ENCODE results near the gene RSRC1.

The RSRC1 gene

DNA sequence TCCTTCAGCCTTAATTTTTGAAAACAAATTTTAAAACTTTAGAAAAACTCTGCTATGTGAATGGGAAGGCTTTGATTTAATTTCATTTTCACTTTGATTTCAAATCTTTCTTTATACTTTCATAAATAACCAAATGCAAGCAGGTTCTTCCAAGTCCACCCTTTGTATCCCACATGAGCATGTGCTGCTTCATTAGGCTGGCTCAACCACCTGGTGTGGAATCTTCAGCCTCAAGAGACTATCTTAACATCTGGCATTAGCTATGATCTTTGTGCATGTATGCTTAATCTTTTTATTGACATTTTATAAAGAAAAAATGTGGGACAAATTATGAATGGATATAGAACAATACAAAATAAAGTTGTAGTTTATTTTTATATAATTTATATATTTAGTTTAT, 379.3 kb downstream of the RSRC1 start:
- Histone ChIP-seq H3K9me3 (ENCODE audit: control insufficient read depth, insufficient read depth, low read length) (no peaks in the 10 kb centered on the region), H3K4me3 (ENCODE audit: low read length) (no peak overlapping the region), H4K20me1 (ENCODE audit: control insufficient read depth, insufficient read depth, low read depth, low read length) (no peaks in the 10 kb centered on the region), H3K4me1 (ENCODE audit: control insufficient read depth, low read length) (no peaks in the 10 kb centered on the region), H3K36me3 (ENCODE audit: control insufficient read depth, low read length) (no peaks in the 10 kb centered on the region), H3K79me2 (ENCODE audit: control insufficient read depth, low read length) (no peaks in the 10 kb centered on the region), H3K9me2 (replicated peaks; ENCODE audit: control insufficient read depth, low read length) (no peaks in the 10 kb centered on the region), H3K27ac (ENCODE audit: low read depth, low read length) (no peak overlapping the region), H3F3A (ENCODE audit: control insufficient read depth, insufficient read depth) (no peaks in the 10 kb centered on the region), H3K27me3 (ENCODE audit: control insufficient read depth, low read length) (no peaks in the 10 kb centered on the region), H3K4me2 (ENCODE audit: low read length) (no peak overlapping the region)
- TF ChIP-seq, protein P1, sequence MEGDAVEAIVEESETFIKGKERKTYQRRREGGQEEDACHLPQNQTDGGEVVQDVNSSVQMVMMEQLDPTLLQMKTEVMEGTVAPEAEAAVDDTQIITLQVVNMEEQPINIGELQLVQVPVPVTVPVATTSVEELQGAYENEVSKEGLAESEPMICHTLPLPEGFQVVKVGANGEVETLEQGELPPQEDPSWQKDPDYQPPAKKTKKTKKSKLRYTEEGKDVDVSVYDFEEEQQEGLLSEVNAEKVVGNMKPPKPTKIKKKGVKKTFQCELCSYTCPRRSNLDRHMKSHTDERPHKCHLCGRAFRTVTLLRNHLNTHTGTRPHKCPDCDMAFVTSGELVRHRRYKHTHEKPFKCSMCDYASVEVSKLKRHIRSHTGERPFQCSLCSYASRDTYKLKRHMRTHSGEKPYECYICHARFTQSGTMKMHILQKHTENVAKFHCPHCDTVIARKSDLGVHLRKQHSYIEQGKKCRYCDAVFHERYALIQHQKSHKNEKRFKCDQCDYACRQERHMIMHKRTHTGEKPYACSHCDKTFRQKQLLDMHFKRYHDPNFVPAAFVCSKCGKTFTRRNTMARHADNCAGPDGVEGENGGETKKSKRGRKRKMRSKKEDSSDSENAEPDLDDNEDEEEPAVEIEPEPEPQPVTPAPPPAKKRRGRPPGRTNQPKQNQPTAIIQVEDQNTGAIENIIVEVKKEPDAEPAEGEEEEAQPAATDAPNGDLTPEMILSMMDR (IDR thresholded peaks at IDR 0.05; ENCODE audit: low read depth, low read length, poor library complexity, severe bottlenecking), result no peak
- no peak for TF ChIP-seq EZH2phosphoT487 (IDR thresholded peaks at IDR 0.05; ENCODE audit: borderline replicate concordance, low read length)

DNA sequence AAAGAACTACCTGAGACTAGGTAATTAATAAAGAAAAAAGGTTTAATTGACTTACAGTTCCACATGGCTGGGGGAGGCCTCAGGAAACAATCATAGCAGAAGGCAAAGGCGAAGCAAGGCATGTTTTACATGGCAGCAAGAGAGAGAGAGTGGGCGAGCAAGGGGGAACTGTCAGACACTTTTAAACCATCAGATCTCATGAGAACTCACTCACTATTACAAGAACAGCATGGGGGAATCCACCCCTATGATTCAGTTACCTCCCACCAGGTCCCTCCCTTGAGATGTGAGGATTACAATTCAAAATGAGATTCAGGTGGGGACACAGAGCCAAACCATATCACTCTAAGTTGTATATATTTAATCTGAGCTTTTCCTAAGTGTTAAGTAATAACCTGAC, 382.1 kb downstream of the RSRC1 start:
- Histone ChIP-seq H3K79me2 (ENCODE audit: control insufficient read depth, low read length) (no peaks in the 10 kb centered on the region), H4K20me1 (ENCODE audit: control insufficient read depth, insufficient read depth, low read depth, low read length) (no peaks in the 10 kb centered on the region), H3K4me3 (ENCODE audit: low read length) (no peak overlapping the region), H3K9me2 (replicated peaks; ENCODE audit: control insufficient read depth, low read length) (no peaks in the 10 kb centered on the region), H3K4me2 (ENCODE audit: low read length) (no peak overlapping the region), H3K9me3 (ENCODE audit: control insufficient read depth, insufficient read depth, low read length) (no peaks in the 10 kb centered on the region), H3F3A (ENCODE audit: control insufficient read depth, insufficient read depth) (no peaks in the 10 kb centered on the region), H3K4me1 (ENCODE audit: control insufficient read depth, low read length) (no peaks in the 10 kb centered on the region), H3K36me3 (ENCODE audit: control insufficient read depth, low read length) (no peaks in the 10 kb centered on the region), H3K27ac (ENCODE audit: low read depth, low read length) (no peak overlapping the region), H3K27me3 (ENCODE audit: control insufficient read depth, low read length) (no peaks in the 10 kb centered on the region)
- no peak for TF ChIP-seq EZH2phosphoT487 (IDR thresholded peaks at IDR 0.05; ENCODE audit: borderline replicate concordance, low read length)
- TF ChIP-seq, protein P1 (IDR thresholded peaks at IDR 0.05; ENCODE audit: low read depth, low read length, poor library complexity, severe bottlenecking), result no peak

DNA sequence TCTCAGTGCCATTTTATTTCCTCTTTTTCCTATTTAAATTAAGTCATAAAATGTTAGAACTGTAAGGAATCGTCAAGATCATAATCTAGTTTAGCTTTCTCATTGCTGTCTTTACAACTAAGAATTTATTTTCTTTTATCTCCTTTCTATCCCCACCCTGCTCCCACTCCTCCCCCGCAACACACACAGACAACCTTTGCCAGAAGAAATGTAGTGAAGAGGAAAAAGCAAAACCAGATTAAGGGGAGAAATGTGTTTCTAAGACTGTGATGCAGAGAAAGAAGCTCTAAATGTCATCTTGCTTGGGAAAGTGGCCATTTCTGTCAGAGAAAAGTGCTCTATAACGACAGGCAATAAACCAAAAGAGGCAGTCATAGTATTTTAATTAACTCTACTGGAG, 382.8 kb downstream of the RSRC1 start:
- no peak overlapping the region for H3K4me2 ChIP-seq (ENCODE audit: low read length)
- no peaks in the 10 kb centered on the region for H3K27me3 ChIP-seq (ENCODE audit: control insufficient read depth, low read length)
- no peaks in the 10 kb centered on the region for H3K9me3 ChIP-seq (ENCODE audit: control insufficient read depth, insufficient read depth, low read length)
- no peaks in the 10 kb centered on the region for H3K9me2 ChIP-seq (replicated peaks; ENCODE audit: control insufficient read depth, low read length)
- no peaks in the 10 kb centered on the region for H3K79me2 ChIP-seq (ENCODE audit: control insufficient read depth, low read length)
- no peak overlapping the region for H3K27ac ChIP-seq (ENCODE audit: low read depth, low read length)
- no peaks in the 10 kb centered on the region for H3F3A ChIP-seq (ENCODE audit: control insufficient read depth, insufficient read depth)
- H3K4me1 ChIP-seq (ENCODE audit: control insufficient read depth, low read length), result no peaks in the 10 kb centered on the region
- no peaks in the 10 kb centered on the region for H3K36me3 ChIP-seq (ENCODE audit: control insufficient read depth, low read length)
- no peak overlapping the region for H3K4me3 ChIP-seq (ENCODE audit: low read length)
- no peaks in the 10 kb centered on the region for H4K20me1 ChIP-seq (ENCODE audit: control insufficient read depth, insufficient read depth, low read depth, low read length)
- TF ChIP-seq, protein P1 (IDR thresholded peaks at IDR 0.05; ENCODE audit: low read depth, low read length, poor library complexity, severe bottlenecking), result no peak
- TF ChIP-seq EZH2phosphoT487 (IDR thresholded peaks at IDR 0.05; ENCODE audit: borderline replicate concordance, low read length), result no peak

DNA sequence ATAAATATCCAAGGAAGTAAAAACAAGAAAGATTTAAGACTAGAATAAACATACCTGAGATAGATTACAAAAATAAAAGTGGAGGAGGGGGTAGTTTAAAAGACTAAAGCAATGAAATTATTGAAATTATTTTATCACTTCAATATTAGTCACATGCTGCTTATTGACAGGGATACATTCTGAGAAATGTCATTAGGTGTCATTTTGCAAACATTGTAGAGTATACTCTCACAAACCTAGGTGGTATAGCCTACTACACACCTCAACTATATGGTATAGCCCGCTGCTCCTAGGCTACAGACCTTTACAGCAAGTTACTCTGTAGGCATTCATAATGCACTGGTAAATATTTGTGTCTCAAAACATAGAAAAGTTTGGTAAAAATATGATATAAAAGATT, 384.0 kb downstream of the RSRC1 start:
- Histone ChIP-seq H3K4me1 (ENCODE audit: control insufficient read depth, low read length) (no peaks in the 10 kb centered on the region), H3K9me2 (replicated peaks; ENCODE audit: control insufficient read depth, low read length) (no peaks in the 10 kb centered on the region)
- TF ChIP-seq EZH2phosphoT487 (IDR thresholded peaks at IDR 0.05; ENCODE audit: borderline replicate concordance, low read length), result no peak
- TF ChIP-seq, protein P1 (IDR thresholded peaks at IDR 0.05; ENCODE audit: low read depth, low read length, poor library complexity, severe bottlenecking), result no peak

More for the DNA sequence above, 384.0 kb downstream of the RSRC1 start:
- H3K27ac ChIP-seq (ENCODE audit: low read depth, low read length), result no peak overlapping the region
- H3K4me2 ChIP-seq (ENCODE audit: low read length), result no peak overlapping the region
- no peak overlapping the region for H3K4me3 ChIP-seq (ENCODE audit: low read length)
- no peaks in the 10 kb centered on the region for H3K27me3 ChIP-seq (ENCODE audit: control insufficient read depth, low read length)
- H3K9me3 ChIP-seq (ENCODE audit: control insufficient read depth, insufficient read depth, low read length), result no peaks in the 10 kb centered on the region
- H3F3A ChIP-seq (ENCODE audit: control insufficient read depth, insufficient read depth), result no peaks in the 10 kb centered on the region
- H4K20me1 ChIP-seq (ENCODE audit: control insufficient read depth, insufficient read depth, low read depth, low read length), result no peaks in the 10 kb centered on the region
- no peaks in the 10 kb centered on the region for H3K36me3 ChIP-seq (ENCODE audit: control insufficient read depth, low read length)
- no peaks in the 10 kb centered on the region for H3K79me2 ChIP-seq (ENCODE audit: control insufficient read depth, low read length)

Measured in DOHH2 (cell line).